Retinal pigment epithelial cell (primary cell): ENCODE data around the gene S100P.

ENCODE experiments used
- DNase-seq: peaks from one replicate; pipeline ENCODE4 v3.0.0-alpha.2; 2010; ENCODE audit warnings: low read depth
- H3K4me3 ChIP-seq: 2 replicates; pipeline ENCODE4 v1.5.1; 2011; ENCODE audit warnings: mild to moderate bottlenecking, low read length, control low read depth, moderate library complexity
- CTCF ChIP-seq: conservative IDR thresholded peaks from 2 replicates; pipeline ENCODE4 v1.5.1; 2011; ENCODE audit warnings: low read depth, low read length, control low read depth, inconsistent platforms

S100P gene

GRCh38 chr4:6684656-6685055 lies 9.0 kb upstream of the S100P start:
- no peak for DNase-seq
- no peak for TF ChIP-seq CTCF
- no peak overlapping the region for H3K4me3 ChIP-seq

GRCh38 chr4:6686104-6686787 lies 7.4 kb upstream of the S100P start:
- no peak overlapping the region for H3K4me3 ChIP-seq

GRCh38 chr4:6687947-6688878 lies 5.5 kb upstream of the S100P start:
- no peak for TF ChIP-seq CTCF
- no peak overlapping the region for H3K4me3 ChIP-seq
- no peak for DNase-seq

More at GRCh38 chr4:6686104-6686787, 7.4 kb upstream of the S100P start:
- TF ChIP-seq CTCF: no peak
- no peak for DNase-seq

- TF ChIP-seq CTCF: no peak
- H3K4me3 ChIP-seq: no peak overlapping the region
- peak; percentile 63 for DNase-seq
These were observed 4.7 kb upstream of the S100P start for GRCh38 chr4:6688879-6689505.

- TF ChIP-seq CTCF: no peak
- no peak overlapping the region for H3K4me3 ChIP-seq
- no peak for DNase-seq
These were observed 4.1 kb upstream of the S100P start for GRCh38 chr4:6689506-6689960.

GRCh38 chr4:6692379-6692778 lies 1.3 kb upstream of the S100P start:
- no peak overlapping the region for H3K4me3 ChIP-seq
- TF ChIP-seq CTCF: no peak
- no peak for DNase-seq
